Fibroblast of pulmonary artery (primary cell): ENCODE measurements around the gene NSUN4.

Experiments used
- DNase-seq: peaks from one replicate; pipeline ENCODE4 v3.0.0-alpha.2; 2010; ENCODE audit warnings: low read depth
- H3K4me3 ChIP-seq: replicated peaks from 2 replicates; pipeline ENCODE4 v1.5.1; 2011; ENCODE audit warnings: low read depth, mild to moderate bottlenecking, control low read depth, low read length, moderate library complexity
- CTCF ChIP-seq: IDR thresholded peaks from 2 replicates; pipeline ENCODE4 v1.5.1; 2011; ENCODE audit warnings: mild to moderate bottlenecking, control low read depth, low read length, inconsistent platforms; ENCODE audit errors: missing control alignments

NSUN4 gene

DNA sequence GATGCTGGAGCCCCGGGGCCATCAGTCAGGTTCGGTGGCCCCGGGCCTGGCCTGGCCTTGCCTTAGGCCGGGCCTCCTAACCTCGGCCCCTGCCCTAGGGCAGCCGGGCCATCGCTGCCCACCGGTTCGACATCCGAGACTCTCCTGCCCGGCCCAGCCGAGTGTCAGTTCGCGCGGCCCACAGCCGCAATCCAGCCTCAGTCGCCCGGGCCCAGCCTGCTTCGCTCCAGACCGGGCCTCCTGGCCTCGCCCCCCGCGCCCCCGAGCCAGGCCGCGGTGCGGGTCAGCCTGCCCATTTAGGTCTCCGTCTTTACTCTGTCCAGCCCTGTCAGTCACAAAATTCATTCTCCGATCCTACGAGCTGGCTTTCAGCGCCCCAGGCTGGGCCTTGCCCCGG is 38.0 kb upstream of the NSUN4 start:
- peak; percentile 32 for DNase-seq
- H3K4me3 ChIP-seq, result peak overlapping the region; percentile 97
- TF ChIP-seq CTCF, result no peak

GRCh38 chr1:46303038-46303871 is 37.4 kb upstream of the NSUN4 start, which contains the start of the genes LRRC41 and UQCRH:
LRRC41 (minus strand) TSS chr1:46303616; CDS start chr1:46303322, 294 bp downstream.
UQCRH (plus strand) TSS chr1:46303698; CDS start chr1:46303767, 69 bp downstream.
- H3K4me3 ChIP-seq, result peak within 1 kb of the TSS; percentile 97
- DNase-seq, result peak; percentile 98
- no peak for TF ChIP-seq CTCF

DNA sequence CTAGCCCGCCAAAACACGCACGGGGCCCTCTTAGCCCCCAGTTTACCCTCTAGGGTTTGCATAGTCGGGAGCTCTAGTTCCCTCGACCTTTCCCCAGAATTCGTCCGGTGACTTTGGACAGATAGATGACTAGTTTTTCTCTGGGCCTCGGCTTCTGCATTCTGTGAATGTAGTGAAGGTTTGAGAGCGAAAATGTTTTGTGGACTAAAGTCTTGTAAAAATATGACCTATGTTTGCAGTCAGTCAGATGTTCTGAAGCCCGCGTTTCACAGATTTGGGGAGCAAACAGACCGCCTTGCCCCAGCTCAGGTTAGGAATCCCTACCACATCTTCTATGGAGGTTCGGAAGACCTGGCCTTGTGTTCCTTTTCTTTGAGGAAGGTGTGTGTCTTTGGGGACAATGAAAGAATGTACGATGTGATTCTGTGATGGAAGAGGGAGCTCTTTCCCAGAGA is 36.7 kb upstream of the NSUN4 start:
- no peak for TF ChIP-seq CTCF
- H3K4me3 ChIP-seq, result peak overlapping the region; percentile 97
- no peak for DNase-seq

DNA sequence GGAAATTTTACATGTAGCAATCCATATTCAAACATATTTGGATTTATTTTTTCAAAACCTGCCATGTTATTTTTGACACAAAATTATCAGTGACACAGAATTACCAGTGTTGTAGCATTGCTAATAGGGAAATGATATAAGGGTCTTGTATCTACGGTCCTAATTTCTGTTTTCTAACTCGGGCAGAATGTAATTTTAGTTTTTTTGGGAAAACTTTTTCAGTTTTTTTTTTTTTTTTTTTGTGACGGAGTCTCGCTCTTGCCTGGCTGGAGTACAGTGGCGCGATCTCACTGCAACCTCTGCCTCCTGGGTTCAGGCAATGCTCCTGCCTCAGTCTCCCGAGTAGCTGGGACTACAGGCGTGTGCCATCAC is 34.5 kb upstream of the NSUN4 start:
- DNase-seq, result no peak
- TF ChIP-seq CTCF, result no peak
- no peak overlapping the region for H3K4me3 ChIP-seq

GRCh38 chr1:46309401-46310159 is 31.0 kb upstream of the NSUN4 start:
- no peak for DNase-seq
- H3K4me3 ChIP-seq, result no peak overlapping the region
- TF ChIP-seq CTCF, result no peak

GRCh38 chr1:46310321-46310720 is 30.3 kb upstream of the NSUN4 start:
- no peak overlapping the region for H3K4me3 ChIP-seq
- DNase-seq, result no peak
- no peak for TF ChIP-seq CTCF
